Activated effector memory CD4-positive, alpha-beta T cell treated with Interleukin-2 at 50 U/mL for 16 hours (primary cell): ENCODE data around the gene SIGLEC11.

Experiments
- DNase-seq: peaks from one replicate; pipeline ENCODE4 v3.0.0-alpha.2; 2020

SIGLEC11 gene

DNA sequence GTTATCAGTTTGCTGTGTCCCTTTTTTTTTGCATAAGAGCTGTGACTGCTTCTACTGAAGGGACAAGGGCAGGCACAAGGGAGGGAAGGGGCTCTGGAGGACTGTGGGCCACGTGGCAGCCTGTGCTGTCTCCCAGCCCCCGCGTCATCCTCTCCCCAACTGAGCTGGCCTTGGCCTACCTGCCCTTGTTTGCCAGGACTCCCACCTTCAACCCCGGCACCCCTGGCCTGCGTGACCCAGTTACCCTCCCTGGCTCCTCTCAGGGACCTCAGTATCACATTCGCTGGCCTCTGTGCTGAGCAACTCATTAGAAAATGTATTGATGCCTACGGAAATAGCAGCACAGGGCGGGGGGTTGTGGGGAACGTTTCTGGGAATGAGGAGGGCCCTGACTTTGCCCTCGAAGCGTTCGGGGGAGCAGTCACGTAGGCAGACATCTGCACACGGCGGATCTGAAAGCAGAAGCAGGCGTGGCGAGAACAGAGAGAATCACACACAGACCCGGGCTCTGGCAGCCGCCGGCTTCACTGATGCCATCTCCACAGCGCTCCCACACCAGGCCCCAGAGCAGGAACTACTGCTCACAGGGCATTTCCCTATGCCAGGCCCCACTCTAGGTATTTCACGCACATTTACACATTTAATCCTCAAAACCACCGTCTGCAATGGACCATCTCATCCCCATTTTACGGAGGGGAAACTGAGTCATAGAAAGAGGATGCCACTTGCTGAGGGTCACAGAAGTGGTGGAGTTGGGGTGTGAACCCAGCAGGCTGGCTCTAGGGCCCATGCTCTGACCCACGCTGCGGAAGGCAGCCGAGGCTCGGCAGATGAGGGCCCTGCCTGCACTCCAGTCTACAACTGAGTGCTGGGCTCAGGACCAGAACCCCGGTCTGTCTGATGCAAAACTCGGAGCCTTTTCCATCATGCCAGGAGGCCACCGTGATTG, 37.6 kb downstream of the SIGLEC11 start:
- no peak for DNase-seq

DNA sequence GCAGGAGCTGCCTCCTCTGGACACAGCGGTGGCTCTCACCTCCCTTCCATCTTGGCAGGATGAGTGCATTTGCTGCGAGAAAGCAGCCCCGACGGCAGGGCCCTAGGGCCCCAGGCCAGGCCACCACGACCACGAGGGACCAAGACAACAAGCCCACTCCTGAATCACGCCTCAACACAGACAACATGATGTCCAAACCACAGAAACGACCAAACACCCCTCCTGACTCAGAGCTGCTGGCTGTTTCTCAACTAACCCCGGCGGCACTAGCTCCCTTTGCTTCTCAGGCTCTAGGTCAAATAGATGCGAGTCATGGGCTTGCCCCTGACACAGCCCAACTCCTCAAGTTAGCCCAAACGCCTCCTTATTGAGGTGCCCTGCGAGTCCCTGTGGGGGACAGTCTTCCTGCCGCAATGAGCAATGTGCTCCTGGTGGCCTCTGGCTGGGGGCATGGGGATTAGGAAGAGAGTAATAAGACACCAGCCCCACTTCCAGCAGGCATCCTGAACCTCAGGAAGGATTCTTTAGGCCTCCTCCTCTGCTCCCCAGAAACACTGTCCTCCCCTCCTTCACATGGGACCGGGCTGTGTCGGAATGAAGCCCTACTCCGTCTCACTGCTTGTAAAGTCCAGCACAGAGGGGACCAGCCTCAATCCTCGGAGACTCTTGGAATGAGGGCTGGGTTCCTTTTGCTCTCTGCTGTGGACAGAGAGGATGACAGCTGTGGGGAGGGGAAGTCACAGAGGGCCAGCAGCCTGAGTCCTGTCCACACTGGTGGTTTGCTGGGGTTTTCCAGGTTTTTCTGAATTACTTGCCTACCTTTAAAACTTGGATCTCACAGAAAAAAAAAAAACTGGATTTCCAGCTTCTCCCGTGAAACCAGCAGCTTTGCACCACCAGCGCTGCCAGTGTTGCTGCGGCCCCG, 38.8 kb downstream of the SIGLEC11 start:
- DNase-seq: no peak

DNA sequence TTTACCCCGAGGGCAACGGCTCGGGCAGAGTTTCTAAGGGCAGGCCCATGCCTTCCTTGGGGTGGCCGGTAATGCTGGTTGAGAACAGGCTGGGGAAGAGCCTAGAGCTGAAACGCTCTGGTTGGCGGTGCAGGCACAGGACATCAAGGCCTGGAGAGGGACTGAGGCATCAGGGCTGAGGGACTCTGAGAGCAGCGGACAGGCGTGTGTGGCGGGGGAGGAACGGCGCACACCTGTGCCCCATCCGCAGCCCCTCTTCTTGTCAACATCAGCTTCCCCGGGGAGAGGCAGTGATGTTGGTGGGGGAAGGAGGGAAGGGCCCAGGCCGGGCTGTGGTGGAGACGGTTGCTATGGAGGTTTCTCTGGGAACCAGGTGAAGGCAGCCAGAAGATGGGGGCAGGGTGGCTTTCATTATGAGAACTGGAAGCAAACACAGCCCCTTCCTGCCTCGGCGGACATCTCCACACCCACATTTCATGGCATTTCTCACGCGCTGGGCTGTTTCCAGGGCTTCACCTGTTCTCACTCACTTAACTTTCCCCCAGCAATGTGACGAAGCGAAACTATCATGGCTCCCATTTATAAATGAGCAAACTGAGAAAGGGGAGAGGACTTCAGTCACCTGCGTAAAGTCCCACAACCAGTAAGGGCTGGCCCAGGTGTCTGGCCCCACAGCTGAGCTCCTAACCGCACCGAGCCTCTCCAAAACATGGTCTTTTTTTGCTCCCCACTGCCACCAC, 40.2 kb downstream of the SIGLEC11 start:
- no peak for DNase-seq

- DNase-seq: no peak
Measured at GRCh38 chr19:49918089-49918488, 42.9 kb downstream of the SIGLEC11 start.

DNA sequence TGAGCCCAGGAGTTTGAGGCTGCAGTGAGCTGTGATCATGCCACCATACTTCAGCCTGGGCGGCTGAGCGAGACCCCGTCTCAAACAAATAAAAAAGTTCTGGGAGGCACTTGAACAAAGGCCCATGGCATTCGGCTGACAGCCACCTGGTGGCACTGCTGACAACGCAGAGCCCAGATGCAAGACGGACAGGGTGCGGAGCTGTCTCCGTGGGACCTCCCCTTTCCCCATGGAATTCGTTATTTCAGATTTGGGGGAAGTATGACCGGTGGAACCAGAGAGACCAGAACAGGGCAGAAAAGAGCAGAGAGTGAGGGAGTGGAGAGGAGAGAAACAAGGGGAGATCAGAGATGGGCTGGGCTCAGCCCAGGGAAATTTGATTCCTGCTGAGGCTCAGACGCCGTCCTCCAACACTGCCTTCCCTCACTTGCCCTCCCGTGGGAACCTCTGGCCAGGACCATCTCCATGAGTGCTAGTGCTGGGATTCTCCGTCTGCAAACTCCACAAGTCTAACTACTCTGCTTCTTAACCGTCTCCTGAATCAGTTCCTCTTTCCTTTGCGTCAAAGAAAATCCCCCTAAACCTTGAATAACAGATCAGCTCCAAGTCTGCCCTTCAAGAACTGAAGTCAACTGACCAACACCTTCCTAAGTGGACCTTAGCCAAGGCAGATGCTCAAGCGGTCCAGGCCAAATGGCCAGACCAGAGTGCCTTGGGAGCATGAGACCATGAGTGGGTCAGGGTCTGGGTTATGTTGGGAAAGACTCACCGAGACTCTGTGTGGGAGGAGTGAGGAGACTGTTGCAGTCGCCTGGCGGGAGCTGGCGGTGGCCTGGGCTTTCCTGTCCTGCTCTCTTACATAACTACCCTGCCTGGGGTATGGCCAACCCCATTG, 43.9 kb downstream of the SIGLEC11 start:
- no peak for DNase-seq

- DNase-seq: no peak
Measured at GRCh38 chr19:49915271-49915670, 45.7 kb downstream of the SIGLEC11 start.

- DNase-seq: no peak
Measured at GRCh38 chr19:49913720-49914119, 47.3 kb downstream of the SIGLEC11 start.

- DNase-seq: no peak
Measured at GRCh38 chr19:49912965-49913685, 47.8 kb downstream of the SIGLEC11 start.

DNA sequence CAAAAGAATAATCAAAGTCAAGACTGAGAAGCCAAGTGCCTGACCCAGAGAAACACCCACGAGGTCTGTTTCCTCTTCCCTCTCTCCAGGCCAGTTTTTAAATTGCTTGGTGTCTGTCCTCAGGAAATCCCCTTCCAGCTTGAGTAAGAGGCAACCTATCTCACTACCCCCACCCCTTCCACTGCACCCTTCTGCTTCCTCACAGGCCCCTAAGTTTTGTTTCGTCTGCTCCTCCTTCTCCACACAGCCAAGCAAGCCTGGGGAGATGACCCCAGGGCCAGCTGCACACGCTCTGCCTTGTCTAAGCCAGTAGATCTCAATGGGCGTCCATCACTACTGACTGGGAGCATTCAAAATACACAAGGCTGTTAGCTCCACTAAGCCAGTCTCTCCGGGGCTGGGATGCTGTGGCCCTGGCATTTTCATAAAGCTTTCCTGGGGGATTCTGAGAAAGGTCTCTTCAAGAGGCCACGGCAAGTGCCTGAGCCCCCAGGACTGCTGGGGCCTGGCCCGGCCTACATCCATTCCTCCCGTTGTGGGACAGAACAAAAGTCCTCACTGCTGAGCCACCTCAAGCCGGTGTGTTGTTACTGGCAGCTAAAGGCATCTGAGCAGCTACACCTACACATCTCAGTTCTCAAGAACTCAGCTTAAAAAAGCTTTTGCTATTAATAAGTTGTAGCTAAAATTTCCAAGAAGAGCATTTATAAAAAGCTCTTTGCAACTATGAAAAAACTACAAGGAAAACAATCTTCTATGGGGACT, 49.4 kb downstream of the SIGLEC11 start:
- no peak for DNase-seq

GRCh38 chr19:49910179-49910578, 50.8 kb downstream of the SIGLEC11 start:
- no peak for DNase-seq

DNA sequence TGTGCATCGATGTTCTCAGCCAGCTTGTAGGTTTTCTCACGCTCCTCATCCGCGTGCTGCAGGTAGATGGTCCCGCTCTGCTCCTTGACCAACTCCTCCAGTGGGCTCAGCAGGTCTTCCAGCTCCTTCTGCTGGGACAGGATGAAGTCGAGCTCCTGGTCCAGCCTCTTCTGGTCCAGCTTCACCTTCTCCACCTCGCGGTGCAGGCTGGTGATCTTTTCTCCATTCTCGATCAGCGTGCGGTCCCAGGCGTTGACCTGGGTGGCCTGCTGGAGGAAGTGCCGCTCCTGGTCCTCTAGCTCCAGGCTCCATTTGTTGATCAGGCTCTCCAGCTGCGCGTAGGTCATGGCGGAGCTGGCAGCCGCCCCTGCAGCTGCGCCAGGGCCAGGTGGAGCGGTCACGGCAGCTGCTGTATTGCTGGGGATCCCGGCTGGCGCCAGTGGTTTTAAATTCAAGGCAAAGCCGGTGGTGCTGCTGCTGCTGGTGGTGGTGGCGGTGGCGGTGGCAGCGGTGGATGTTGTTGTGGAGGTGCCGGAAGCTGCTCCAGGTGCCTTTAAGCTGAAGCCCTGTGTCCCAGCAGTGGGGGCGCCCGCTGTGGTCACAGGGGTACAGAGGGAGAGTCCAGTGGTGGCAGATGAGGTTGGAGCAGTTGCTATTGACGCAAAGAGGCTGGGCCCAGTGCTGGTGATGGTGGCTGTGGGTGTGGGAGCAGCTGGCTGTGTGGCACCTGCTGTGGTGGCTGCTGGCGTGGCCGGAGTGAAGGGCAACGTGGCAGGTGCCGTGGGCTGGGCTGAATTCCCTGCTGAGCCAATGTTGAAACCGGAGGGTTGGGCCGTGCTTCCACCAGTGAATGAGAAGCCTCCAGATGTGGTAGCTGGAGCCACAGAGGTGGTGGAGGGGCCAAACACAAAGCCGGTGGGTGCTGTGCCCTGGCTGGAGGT, 52.2 kb downstream of the SIGLEC11 start:
- no peak for DNase-seq

DNA sequence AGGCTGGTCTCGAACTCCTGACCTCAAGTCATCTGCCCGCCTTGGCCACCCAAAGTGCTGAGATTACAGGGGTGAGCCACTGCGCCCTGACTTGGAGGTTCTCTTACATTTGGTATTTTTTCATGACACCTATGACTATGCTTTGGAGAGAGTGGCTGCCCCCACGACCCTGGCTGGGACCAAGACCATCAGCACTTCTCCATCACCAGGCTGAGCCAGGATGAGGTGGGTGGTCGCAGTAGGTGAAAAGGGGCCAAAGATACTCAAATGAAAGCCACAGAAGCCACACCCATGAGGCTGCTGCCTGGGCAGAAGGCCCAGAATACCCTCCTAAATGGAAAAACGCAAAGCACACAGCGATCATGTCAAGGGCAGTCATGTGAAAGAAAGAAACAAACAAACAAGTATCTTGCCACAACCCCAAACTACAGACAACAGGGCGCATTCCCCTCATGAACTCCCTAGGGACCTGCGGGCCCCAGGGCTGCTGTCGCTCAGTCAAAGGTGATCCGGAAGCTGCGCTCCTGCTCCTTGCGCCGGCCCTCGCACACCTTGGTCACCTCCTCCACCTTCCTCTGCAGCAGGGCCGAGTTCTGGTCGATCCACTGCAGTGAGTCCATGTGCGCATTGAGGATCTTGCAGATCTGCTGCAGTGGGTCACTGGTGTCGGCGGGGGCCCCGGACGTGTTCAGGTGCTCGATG, 53.1 kb downstream of the SIGLEC11 start:
- DNase-seq: no peak

- no peak for DNase-seq
Measured at GRCh38 chr19:49906879-49907564, 54.0 kb downstream of the SIGLEC11 start.

GRCh38 chr19:49904136-49904535, 56.8 kb downstream of the SIGLEC11 start:
- DNase-seq: no peak
